WTC11 (cell line): Measurements from ENCODE around the gene SURF2. TPM values are rescaled to one million over a fixed set of nuclear protein-coding genes. Genes with fewer than 3 reads are reported as not detected.

Source experiments
- ATAC-seq: fragments of 200-7000 bp; cut with Tn5 transposase; 2 replicates; pipeline ENCODE4 v1.10.0; 2021; ENCODE audit warnings: mild to moderate bottlenecking, moderate library complexity
- CTCF ChIA-PET: fragments of 300-600 bp; sonication (Branson Sonifier 250); formaldehyde crosslinking; loops from one replicate; lab custom pipeline; 2021; ENCODE audit warnings: antibody characterized with exemption; lab: Charles Lee
- POLR2A ChIA-PET: fragments of 350-600 bp; sonication (Branson Sonifier 250); formaldehyde crosslinking; loops from one replicate; lab custom pipeline; 2021; ENCODE audit warnings: antibody characterized with exemption; lab: Charles Lee
- DNase-seq: peaks from one replicate; pipeline ENCODE4 v3.0.0; 2021; ENCODE audit warnings: low spot score
- H3K27ac Mint-ChIP-seq: 2 replicates; pipeline ENCODE4 v1.8.0; 2021; ENCODE audit warnings: mixed read lengths
- H3K27me3 Mint-ChIP-seq: 2 replicates; pipeline ENCODE4 v1.8.0; 2021; ENCODE audit warnings: low read depth, mild to moderate bottlenecking, moderate library complexity, mixed read lengths
- H3K36me3 Mint-ChIP-seq: 2 replicates; pipeline ENCODE4 v1.8.0; 2021; ENCODE audit warnings: mixed read lengths
- H3K4me1 Mint-ChIP-seq: 2 replicates; pipeline ENCODE4 v1.8.0; 2022; ENCODE audit warnings: mixed read lengths
- H3K4me3 Mint-ChIP-seq: 2 replicates; pipeline ENCODE4 v1.8.0; 2021; ENCODE audit warnings: mild to moderate bottlenecking, moderate library complexity, mixed read lengths
- H3K9me3 Mint-ChIP-seq: 2 replicates; pipeline ENCODE4 v1.8.0; 2021; ENCODE audit warnings: mixed read lengths
- ARID4B ChIP-seq: sonication (generic); formaldehyde crosslinking; IDR thresholded peaks from 2 replicates; pipeline ENCODE4 v1.8.0; 2023; ENCODE audit warnings: missing genetic modification reagents, mild to moderate bottlenecking, borderline replicate concordance
- CTCF ChIP-seq: fragments of 200-600 bp; IDR thresholded peaks from 2 replicates; pipeline ENCODE4 v1.8.0; 2022; ENCODE audit warnings: antibody characterized with exemption
- E2F1 ChIP-seq: sonication (generic); formaldehyde crosslinking; IDR thresholded peaks from 2 replicates; pipeline ENCODE4 v1.8.0; 2022; ENCODE audit warnings: mild to moderate bottlenecking, missing genetic modification reagents
- ELF4 ChIP-seq: sonication (generic); formaldehyde crosslinking; IDR thresholded peaks from 2 replicates; pipeline ENCODE4 v1.8.1; 2022; ENCODE audit warnings: low read depth, mild to moderate bottlenecking, moderate library complexity, missing genetic modification reagents
- FOXJ3 ChIP-seq: sonication (generic); formaldehyde crosslinking; IDR thresholded peaks from 2 replicates; pipeline ENCODE4 v1.9.0; 2021; ENCODE audit warnings: missing genetic modification reagents, mild to moderate bottlenecking, borderline replicate concordance
- GABPB1 ChIP-seq: sonication (generic); formaldehyde crosslinking; IDR thresholded peaks from 2 replicates; pipeline ENCODE4 v1.8.1; 2023; ENCODE audit warnings: mild to moderate bottlenecking, missing genetic modification reagents
- HMGXB4 ChIP-seq: sonication (generic); formaldehyde crosslinking; IDR thresholded peaks from 2 replicates; pipeline ENCODE4 v1.8.1; 2023; ENCODE audit warnings: mild to moderate bottlenecking, moderate library complexity, missing genetic modification reagents
- MLX ChIP-seq: sonication (generic); formaldehyde crosslinking; IDR thresholded peaks from 2 replicates; pipeline ENCODE4 v1.8.1; 2023; ENCODE audit warnings: mild to moderate bottlenecking, missing genetic modification reagents, moderate library complexity
- MXD4 ChIP-seq: fragments of 250-450 bp; sonication (Bioruptor Pico); IDR thresholded peaks from 2 replicates; pipeline ENCODE4 v1.8.0; 2021; ENCODE audit warnings: mild to moderate bottlenecking, moderate library complexity, borderline replicate concordance
- MYBL2 ChIP-seq: sonication (generic); formaldehyde crosslinking; IDR thresholded peaks from 2 replicates; pipeline ENCODE4 v1.8.1; 2023; ENCODE audit warnings: mild to moderate bottlenecking, moderate library complexity, missing genetic modification reagents
- NR3C1 ChIP-seq: sonication (generic); formaldehyde crosslinking; conservative IDR thresholded peaks from 2 replicates; pipeline ENCODE4 v1.8.1; 2023; ENCODE audit warnings: low read depth, mild to moderate bottlenecking, missing genetic modification reagents
- SOX15 ChIP-seq: fragments of 250-450 bp; sonication (Bioruptor Pico); IDR thresholded peaks from 2 replicates; pipeline ENCODE4 v1.9.0; 2021; ENCODE audit warnings: mild to moderate bottlenecking
- USF1 ChIP-seq: sonication (generic); formaldehyde crosslinking; IDR thresholded peaks from 2 replicates; pipeline ENCODE4 v1.8.0; 2022; ENCODE audit warnings: mild to moderate bottlenecking, missing genetic modification reagents
- ZMAT4 ChIP-seq: fragments of 250-450 bp; sonication (Bioruptor Pico); IDR thresholded peaks from 2 replicates; pipeline ENCODE4 v1.9.0; 2021; ENCODE audit warnings: mild to moderate bottlenecking
- ZNF423 ChIP-seq: fragments of 250-450 bp; sonication (Bioruptor Pico); IDR thresholded peaks from 2 replicates; pipeline ENCODE4 v2.1.2; 2022; ENCODE audit warnings: mild to moderate bottlenecking, moderate library complexity
- ZNF425 ChIP-seq: fragments of 250-450 bp; sonication (Bioruptor Pico); conservative IDR thresholded peaks from 2 replicates; pipeline ENCODE4 v1.9.0; 2021; ENCODE audit warnings: mild to moderate bottlenecking
- ZNF512 ChIP-seq: sonication (generic); formaldehyde crosslinking; IDR thresholded peaks from 2 replicates; pipeline ENCODE4 v1.8.1; 2022; ENCODE audit warnings: missing genetic modification reagents, borderline replicate concordance
- total RNA-seq: library from RNA; stranded (reverse); gene quantifications from 3 replicates; pipeline ENCODE4 v1.2.3, GENCODE V29; 2021

The SURF2 gene
- total RNA-seq, 1 experiment from 2014 or later = 33.3 TPM

- no peak for ATAC-seq
- ChIA-PET POLR2A (interaction anchor here (1.7 kb wide), 1 partner anchor 94 kb away, joined by 4 read pairs; no protein-coding TSS in a partner anchor), CTCF (interaction anchor here (1.5 to 4.0 kb wide), 3 partner anchors 94 to 145 kb away, joined by 6 to 97 read pairs (median 33); no protein-coding TSS in a partner anchor)
- Mint-ChIP-seq H3K4me1 (peaks cover 24% of the 10 kb centered on the region), H3K27me3 (peaks cover 1% of the 10 kb centered on the region; the same call in 1 of the 2 replicates), H3K4me3 (no peak overlapping the region), H3K9me3 (peaks cover 14% of the 10 kb centered on the region), H3K36me3 (peaks cover 41% of the 10 kb centered on the region), H3K27ac (peak overlapping the region; percentile 57)
- TF ChIP-seq USF1 (no peak), ZNF423 (CRISPR knock-in tag) (no peak), FOXJ3 (CRISPR knock-in tag) (no peak), NR3C1 (CRISPR knock-in tag) (no peak), ARID4B (no peak), CTCF (no peak), E2F1 (CRISPR knock-in tag) (no peak), MLX (CRISPR knock-in tag) (no peak), GABPB1 (no peak), MYBL2 (no peak), MXD4 (CRISPR knock-in tag) (no peak), SOX15 (CRISPR knock-in tag) (no peak), HMGXB4 (CRISPR knock-in tag) (no peak), ELF4 (CRISPR knock-in tag) (no peak)
- no peak for DNase-seq
These were observed 24.0 kb upstream of the SURF2 start for GRCh38 chr9:133332381-133332730.

GRCh38 chr9:133333011-133333410 lies 23.3 kb upstream of the SURF2 start:
- H3K36me3 Mint-ChIP-seq = peaks cover 41% of the 10 kb centered on the region
- H3K4me1 Mint-ChIP-seq = peaks cover 24% of the 10 kb centered on the region
- no peak for ATAC-seq
- CTCF ChIA-PET = interaction anchor here (1.5 to 3.7 kb wide), 3 partner anchors 9 to 146 kb away, joined by 6 to 33 read pairs (median 7); no protein-coding TSS in a partner anchor
- H3K27ac Mint-ChIP-seq = no peak overlapping the region
- no peak overlapping the region for H3K4me3 Mint-ChIP-seq
- POLR2A ChIA-PET = interaction anchor here (1.0 kb wide), 1 partner anchor 14 kb away, joined by 3 read pairs; no protein-coding TSS in a partner anchor
- H3K9me3 Mint-ChIP-seq = peaks cover 10% of the 10 kb centered on the region
- DNase-seq = no peak
- no peaks in the 10 kb centered on the region for H3K27me3 Mint-ChIP-seq
- TF ChIP-seq ZNF512 (CRISPR knock-in tag) = no peak
- no peak for TF ChIP-seq HMGXB4 (CRISPR knock-in tag)
- TF ChIP-seq ZNF425 (CRISPR knock-in tag) = no peak
- no peak for TF ChIP-seq ZMAT4 (CRISPR knock-in tag)
